GM19452 (cell line): Measurements from ENCODE around the gene TCEAL1.

Experiments used
- ATAC-seq: cut with Tn5 transposase; IDR thresholded peaks from one replicate; pipeline ENCODE4 v1.9.1; 2021; ENCODE audit not compliant: unreplicated experiment

The TCEAL1 gene

GRCh38 chrX:103674531-103675454 lies 46.0 kb downstream of the TCEAL1 start:
- no peak for ATAC-seq

- ATAC-seq = no peak
Measured at GRCh38 chrX:103678199-103678993, 49.6 kb downstream of the TCEAL1 start.
